HFFc6 (cell line): ENCODE measurements around the gene TIAL1. TPM values are rescaled to one million over a fixed set of nuclear protein-coding genes. Genes with fewer than 3 reads are reported as not detected.

ENCODE experiments used
- DNase-seq: peaks from one replicate; pipeline ENCODE4 v3.0.0-alpha.2; 2018
- H3K27ac Mint-ChIP-seq: 2 replicates; pipeline ENCODE4 v1.8.0; 2020; ENCODE audit warnings: mild to moderate bottlenecking, mixed read lengths
- H3K27me3 Mint-ChIP-seq: 2 replicates; pipeline ENCODE4 v1.8.0; 2021; ENCODE audit warnings: mild to moderate bottlenecking, moderate library complexity, mixed read lengths; ENCODE audit not compliant: insufficient read depth
- H3K36me3 Mint-ChIP-seq: 2 replicates; pipeline ENCODE4 v1.8.0; 2021; ENCODE audit warnings: low read depth, mixed read lengths
- H3K4me1 Mint-ChIP-seq: 2 replicates; pipeline ENCODE4 v1.8.0; 2020; ENCODE audit warnings: low read depth, mixed read lengths
- H3K4me3 Mint-ChIP-seq: 2 replicates; pipeline ENCODE4 v1.8.0; 2020; ENCODE audit warnings: mild to moderate bottlenecking, moderate library complexity, mixed read lengths
- H3K9me3 Mint-ChIP-seq: 2 replicates; pipeline ENCODE4 v1.8.0; 2020; ENCODE audit warnings: mild to moderate bottlenecking, mixed read lengths
- total RNA-seq, 6 experiments: library from RNA; stranded (reverse); fragmentation: NEBNext Ultra II Directional; extraction: Animal tissue kit (Norgen Biotek cat#: 25700); gene quantifications; 2 replicates in 1 of 6; 3 replicates in 5 of 6; pipeline ENCODE4 v1.2.3, GENCODE V29; 2021
- TF ChIP-seq, protein P1 (sequence below): fragments of 200-600 bp; sonication (generic); IDR thresholded peaks from 2 replicates; pipeline ENCODE4 v1.5.0; 2021; ENCODE audit warnings: antibody characterized with exemption, mild to moderate bottlenecking

Gene TIAL1
- total RNA-seq, 6 experiments from 2014 or later, result 129 to 149 (median 134) TPM

DNA sequence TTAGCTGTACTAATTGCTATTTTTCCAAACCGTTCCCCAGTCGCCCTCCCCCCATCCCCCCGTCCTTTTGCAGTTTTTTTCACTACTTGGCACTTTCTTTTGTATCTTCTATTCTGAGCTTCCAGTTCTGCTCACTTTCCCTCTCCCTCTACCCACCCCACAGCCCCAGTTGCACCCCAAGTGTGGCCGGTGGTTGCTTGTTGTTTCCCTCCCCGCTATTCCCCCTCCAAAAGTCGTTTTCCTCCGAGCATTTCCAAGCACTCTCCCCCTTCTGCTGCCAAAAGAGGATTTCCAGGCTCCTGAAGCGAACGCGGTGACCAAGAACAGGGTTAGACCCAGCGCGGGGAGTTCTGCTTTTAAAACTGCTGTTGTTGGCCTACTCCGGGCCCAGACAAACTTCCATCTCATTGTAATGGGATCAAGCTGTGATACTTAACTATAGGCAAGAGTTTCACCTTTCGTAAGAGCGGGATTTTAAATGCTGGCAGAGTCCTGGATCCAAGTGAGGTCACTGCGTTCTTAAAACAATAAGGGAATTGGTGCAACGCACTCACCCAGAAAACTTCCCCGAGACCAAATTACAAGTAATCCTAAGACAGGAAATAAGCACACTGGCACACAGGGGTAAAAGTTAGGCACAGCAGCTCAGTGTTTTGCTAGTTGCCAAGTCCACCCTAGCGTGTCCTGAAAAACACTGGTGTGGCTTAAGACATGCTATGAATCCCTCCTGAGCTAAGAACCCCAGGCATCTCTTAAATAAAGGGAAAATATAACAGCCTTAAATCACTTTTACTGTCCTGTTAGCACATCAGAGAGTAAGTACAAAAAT is 52.7 kb downstream of the TIAL1 start:
- TF ChIP-seq, protein P1, sequence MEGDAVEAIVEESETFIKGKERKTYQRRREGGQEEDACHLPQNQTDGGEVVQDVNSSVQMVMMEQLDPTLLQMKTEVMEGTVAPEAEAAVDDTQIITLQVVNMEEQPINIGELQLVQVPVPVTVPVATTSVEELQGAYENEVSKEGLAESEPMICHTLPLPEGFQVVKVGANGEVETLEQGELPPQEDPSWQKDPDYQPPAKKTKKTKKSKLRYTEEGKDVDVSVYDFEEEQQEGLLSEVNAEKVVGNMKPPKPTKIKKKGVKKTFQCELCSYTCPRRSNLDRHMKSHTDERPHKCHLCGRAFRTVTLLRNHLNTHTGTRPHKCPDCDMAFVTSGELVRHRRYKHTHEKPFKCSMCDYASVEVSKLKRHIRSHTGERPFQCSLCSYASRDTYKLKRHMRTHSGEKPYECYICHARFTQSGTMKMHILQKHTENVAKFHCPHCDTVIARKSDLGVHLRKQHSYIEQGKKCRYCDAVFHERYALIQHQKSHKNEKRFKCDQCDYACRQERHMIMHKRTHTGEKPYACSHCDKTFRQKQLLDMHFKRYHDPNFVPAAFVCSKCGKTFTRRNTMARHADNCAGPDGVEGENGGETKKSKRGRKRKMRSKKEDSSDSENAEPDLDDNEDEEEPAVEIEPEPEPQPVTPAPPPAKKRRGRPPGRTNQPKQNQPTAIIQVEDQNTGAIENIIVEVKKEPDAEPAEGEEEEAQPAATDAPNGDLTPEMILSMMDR, result no peak
- Mint-ChIP-seq H3K9me3 (no peaks in the 10 kb centered on the region), H3K36me3 (no peaks in the 10 kb centered on the region), H3K4me3 (peak overlapping the region; percentile 90), H3K27me3 (peaks cover 14% of the 10 kb centered on the region), H3K27ac (peak overlapping the region; percentile 90), H3K4me1 (peaks cover 55% of the 10 kb centered on the region)
- DNase-seq, result peak; percentile 35

DNA sequence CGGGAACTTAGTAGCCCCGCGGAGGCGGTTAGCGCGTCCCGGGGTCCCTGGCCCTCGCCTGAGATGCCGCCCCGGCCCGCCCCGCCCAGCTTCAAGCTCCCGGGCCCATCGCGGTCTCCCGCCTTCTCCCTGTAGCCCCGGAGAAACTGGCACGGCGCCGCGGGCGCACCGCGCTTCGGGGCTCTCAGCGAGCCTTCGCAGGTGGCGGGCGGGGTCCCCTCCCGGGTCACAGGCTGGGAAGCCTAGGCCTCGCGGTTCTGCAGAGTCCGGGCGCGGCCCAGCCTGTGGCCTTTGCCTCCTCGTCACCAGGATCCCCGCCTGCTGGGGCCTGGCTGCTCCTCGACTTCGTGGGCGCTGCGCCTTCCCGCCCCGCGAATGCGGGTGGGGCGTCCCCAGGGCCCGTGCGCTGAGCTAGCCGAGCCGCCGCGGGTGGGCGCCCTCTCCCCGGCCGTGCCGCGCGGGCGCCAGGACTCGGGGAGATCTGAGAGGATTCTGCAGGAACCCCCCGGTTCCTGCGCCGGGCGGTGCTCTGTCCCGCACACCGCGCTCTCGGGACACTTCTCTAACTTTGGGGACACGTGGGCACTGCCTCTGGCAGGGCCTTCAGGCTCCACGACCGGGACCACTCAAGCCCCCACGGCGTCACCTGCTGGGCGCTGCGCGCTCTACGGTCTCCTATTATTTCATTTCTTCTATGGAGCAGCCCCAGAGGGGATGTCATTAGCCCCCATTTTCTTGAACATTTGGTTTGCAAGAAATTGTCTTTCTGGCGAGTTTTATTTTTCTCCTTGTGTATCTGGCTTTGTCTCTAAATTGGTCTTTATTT is 53.6 kb downstream of the TIAL1 start:
- H3K4me3 Mint-ChIP-seq, result peak overlapping the region; percentile 90
- TF ChIP-seq, protein P1, result peak; percentile 78
- no peaks in the 10 kb centered on the region for H3K9me3 Mint-ChIP-seq
- peak overlapping the region; percentile 90 for H3K27ac Mint-ChIP-seq
- H3K27me3 Mint-ChIP-seq, result peaks cover 14% of the 10 kb centered on the region
- peak; percentile 49 for DNase-seq
- H3K36me3 Mint-ChIP-seq, result no peaks in the 10 kb centered on the region
- peaks cover 63% of the 10 kb centered on the region for H3K4me1 Mint-ChIP-seq

DNA sequence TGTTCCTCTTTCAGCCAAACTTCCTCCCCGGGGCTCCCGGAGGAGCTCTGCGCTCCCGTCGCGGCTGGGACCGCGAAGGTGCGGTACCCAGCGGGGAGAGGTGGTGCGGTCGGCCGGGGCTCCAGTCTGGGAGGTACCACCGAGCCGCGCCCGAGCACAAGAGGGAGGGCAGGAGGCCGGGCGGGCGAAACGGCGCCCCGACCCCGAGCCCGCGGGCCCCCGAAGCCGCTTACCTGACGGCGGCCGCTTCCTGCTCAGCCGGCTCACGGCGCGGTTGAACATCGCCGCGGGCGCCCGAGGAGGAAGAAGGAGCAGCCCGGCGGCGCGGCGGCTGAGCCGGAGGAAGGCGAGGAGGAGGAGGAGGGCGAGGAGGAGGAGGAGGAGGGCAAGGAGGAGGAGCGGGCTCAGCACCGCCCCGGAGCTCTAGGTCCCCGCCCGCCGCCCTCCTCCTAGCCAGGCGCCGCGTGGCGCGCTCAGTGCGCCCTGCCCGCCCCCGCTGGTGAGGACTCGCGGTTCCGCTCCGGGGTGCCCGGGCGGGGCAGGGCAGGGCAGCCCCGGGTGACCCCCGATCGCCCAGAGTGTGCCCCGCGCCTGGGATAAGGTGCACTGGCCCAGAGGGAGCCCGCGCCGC is 54.3 kb downstream of the TIAL1 start, which contains the start of gene RGS10:
RGS10 (minus strand) TSS at position 363 of the 631 bp plus-strand sequence; CDS start at position 282, 81 bp downstream.
- H3K4me3 Mint-ChIP-seq, result peak within 1 kb of the TSS; percentile 90
- H3K4me1 Mint-ChIP-seq, result peaks cover 70% of the 10 kb centered on the region
- peak; percentile 60 for DNase-seq
- H3K36me3 Mint-ChIP-seq, result no peaks in the 10 kb centered on the region
- peak within 1 kb of the TSS; percentile 90 for H3K27ac Mint-ChIP-seq
- TF ChIP-seq, protein P1, result no peak
- H3K9me3 Mint-ChIP-seq, result no peaks in the 10 kb centered on the region
- H3K27me3 Mint-ChIP-seq, result peaks cover 6% of the 10 kb centered on the region

DNA sequence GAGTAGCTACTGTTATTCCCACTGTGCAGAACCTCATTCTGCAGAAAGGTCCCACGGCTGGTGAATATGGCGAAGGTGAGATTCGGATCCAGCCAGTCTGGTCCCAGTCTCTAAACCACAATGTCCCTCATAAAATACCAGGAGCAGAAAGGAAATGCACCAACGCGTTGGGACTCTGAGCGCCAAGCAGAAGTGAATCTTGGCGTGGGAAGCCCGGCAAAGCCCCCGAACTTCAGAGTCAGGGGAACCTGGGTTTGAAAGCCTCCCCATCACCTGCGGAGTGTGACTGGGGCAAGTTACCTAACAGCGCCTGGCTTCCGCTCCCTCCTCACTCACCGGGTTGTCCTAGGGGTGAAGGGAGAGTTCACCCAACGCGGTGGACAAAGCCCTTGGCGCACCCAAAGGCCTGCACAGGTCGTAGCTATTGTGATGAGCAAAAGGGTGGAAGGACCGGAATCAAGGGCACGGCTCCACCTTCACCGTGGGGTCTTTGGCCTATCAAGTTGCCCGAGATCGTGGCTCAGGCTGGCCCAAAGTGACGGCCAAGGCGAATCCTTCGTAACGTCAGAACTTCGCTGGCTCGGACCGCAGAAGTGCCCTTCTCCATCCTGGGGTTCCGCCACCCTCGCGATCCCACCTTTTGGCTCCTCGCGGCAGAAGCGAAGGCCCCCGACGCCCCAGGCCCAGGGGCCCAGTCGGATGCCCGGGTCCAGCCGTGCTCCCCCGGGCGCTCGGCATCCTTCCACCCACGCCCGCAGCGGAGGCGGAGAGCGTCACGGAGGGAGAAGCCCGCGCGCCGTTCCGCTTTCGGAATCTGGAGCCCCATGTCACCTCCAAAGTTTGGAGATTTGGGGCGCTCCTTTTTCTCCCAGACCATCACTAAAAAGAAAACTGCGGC is 55.1 kb downstream of the TIAL1 start:
- no peaks in the 10 kb centered on the region for H3K36me3 Mint-ChIP-seq
- H3K4me1 Mint-ChIP-seq, result peaks cover 77% of the 10 kb centered on the region
- TF ChIP-seq, protein P1, result no peak
- peak overlapping the region; percentile 88 for H3K4me3 Mint-ChIP-seq
- H3K27me3 Mint-ChIP-seq, result peaks cover 5% of the 10 kb centered on the region
- no peaks in the 10 kb centered on the region for H3K9me3 Mint-ChIP-seq
- DNase-seq, result no peak
- peak overlapping the region; percentile 60 for H3K27ac Mint-ChIP-seq
